Measurements from ENCODE around the gene KRABD2.
"Not testable (repeated sequence)": the region's sequence is repeated elsewhere in the genome, so short reads cannot be mapped to it uniquely, and the experiment has no call there.

DNA sequence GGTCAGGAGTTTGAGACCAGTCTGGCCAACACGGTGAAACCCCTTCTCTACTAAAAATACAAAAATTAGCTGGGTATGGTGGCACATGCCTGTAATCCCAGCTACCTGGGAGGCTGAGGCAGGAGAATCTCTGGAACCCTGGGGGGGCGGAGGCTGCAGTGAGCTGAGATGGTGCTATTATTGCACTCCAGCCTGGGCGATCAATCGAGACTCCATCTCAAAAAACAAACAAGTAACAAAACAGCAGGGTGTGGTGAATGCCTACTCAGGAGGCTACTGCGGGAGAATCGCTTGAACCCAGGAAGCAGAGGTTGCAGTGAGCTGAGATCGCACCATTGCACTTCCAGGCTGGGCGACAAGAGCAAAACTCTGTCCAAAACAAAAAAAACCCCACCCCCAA, 1.6 kb upstream of the KRABD2 start:
- TF ChIP-seq, protein P1, sequence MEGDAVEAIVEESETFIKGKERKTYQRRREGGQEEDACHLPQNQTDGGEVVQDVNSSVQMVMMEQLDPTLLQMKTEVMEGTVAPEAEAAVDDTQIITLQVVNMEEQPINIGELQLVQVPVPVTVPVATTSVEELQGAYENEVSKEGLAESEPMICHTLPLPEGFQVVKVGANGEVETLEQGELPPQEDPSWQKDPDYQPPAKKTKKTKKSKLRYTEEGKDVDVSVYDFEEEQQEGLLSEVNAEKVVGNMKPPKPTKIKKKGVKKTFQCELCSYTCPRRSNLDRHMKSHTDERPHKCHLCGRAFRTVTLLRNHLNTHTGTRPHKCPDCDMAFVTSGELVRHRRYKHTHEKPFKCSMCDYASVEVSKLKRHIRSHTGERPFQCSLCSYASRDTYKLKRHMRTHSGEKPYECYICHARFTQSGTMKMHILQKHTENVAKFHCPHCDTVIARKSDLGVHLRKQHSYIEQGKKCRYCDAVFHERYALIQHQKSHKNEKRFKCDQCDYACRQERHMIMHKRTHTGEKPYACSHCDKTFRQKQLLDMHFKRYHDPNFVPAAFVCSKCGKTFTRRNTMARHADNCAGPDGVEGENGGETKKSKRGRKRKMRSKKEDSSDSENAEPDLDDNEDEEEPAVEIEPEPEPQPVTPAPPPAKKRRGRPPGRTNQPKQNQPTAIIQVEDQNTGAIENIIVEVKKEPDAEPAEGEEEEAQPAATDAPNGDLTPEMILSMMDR (conservative IDR thresholded peaks at IDR 0.05; ENCODE audit: low read length), result not testable (repeated sequence)
- TF ChIP-seq EZH2phosphoT487 (IDR thresholded peaks at IDR 0.05; ENCODE audit: borderline replicate concordance, low read depth, low read length), result not testable (repeated sequence)

All from OCI-LY7 (cell line).